ENCODE results near the gene PARVB.

Gene PARVB

DNA sequence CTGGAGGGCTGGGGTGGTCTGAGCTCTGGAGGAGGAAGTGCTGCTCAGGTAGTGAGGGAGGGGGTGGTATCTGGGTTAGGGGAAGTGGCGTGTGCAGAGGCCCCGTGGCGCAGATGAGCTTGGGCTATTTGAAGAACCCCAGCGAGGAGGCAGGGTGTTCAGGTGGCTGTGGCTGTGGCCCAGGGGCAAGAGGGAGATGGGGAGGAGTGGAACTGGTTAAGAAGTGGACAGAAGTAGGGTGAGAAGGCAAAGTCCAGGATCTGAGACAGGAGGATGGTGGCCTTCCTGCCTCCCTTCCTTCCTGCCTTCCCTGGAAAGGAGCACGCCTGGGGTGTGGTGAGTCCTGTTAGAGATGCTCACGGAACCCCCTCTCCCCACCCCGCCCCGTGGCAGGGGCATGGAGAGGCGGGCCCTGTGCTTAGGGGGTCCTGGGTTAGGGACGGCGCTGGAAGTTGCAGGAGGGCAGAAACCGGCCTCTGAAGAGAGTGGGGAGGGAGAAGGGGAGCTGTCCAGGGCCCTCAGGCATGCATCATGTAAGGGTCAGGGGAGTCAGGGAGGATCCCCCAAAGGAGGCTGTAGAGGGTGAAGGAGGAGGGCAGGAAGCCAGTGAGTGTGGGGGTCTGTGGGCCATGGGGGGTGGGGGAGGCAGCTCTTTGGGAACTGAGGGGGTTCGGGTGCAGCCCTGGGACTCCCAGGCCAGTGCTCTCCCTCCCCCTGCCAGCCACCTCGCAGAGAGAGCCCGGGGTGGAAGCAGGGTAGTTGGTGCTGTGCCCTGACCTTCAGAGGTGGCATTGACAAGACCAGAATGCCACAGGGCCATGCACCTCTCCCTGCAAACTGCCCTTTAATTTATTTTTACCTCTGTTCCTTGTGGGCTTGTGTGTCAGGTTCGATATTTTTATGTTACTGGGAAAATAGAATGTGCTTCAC is 92.9 kb downstream of the PARVB start:
- in situ Hi-C loops (cut with HindIII; ENCODE audit: low sequenced_read_pairs), result no loop called here
- no peak for DNase-seq (ENCODE audit: low read depth, low spot score)
- TF ChIP-seq CTCF (IDR thresholded peaks at IDR 0.05; ENCODE audit: low read depth, low read length), result no peak
- H3K4me3 ChIP-seq (ENCODE audit: low read depth, low read length), result no peak overlapping the region

DNA sequence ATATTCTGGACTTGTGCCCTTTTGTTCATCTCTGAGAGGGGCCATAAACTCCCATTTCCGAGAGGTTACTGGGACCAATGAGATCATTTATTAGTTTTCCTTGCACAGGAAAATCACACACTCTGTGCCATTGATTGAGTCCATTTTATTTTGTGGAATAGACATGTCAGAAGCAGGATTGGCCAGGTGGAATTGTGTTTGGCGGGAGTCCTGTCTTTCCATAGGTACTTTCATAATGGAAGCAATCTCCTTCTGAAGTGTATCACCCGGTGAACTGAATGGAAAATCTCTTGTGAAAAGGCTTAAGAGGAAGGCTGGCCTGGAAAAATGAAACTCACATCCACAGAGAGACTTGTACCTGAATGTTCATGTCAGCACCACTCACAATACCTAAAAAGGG is 93.6 kb downstream of the PARVB start:
- no peak for DNase-seq (ENCODE audit: low read depth, low spot score)
- TF ChIP-seq CTCF (IDR thresholded peaks at IDR 0.05; ENCODE audit: low read depth, low read length), result no peak
- in situ Hi-C loops (cut with HindIII; ENCODE audit: low sequenced_read_pairs), result no loop called here
- no peak overlapping the region for H3K4me3 ChIP-seq (ENCODE audit: low read depth, low read length)

DNA sequence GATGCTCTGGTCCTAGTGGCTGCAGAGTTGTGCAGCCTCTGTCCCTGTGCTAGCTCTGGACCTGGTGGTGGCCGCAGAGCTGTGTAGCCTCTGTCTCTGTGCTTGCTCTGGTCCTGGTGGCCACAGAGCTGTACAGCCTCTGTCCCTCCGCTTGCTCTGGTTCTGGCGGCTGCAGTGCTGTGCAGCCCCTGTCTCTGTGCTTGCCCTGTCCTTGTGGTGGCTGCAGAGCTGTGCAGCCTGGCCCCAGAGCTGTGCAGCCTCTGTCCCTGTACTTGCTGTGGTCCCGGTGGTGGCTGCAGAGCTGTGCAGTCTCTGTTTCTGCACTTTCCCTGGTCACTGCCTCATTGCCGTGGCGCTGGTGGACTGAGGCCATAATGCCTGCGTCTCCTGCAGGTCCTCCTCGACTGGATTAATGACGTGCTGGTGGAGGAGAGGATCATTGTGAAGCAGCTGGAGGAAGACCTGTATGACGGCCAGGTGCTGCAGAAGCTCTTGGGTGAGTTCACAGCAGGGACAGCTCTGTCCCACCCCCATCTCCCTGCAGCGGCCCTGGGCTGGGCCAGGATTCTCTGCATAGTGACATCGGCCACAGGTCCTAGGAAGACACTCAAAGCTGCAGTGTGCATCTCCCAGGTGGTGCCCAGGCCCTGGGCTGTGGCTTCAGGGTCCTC is 94.7 kb downstream of the PARVB start:
- no peak overlapping the region for H3K4me3 ChIP-seq (ENCODE audit: low read depth, low read length)
- no peak for DNase-seq (ENCODE audit: low read depth, low spot score)
- in situ Hi-C loops (cut with HindIII; ENCODE audit: low sequenced_read_pairs), result no loop called here
- TF ChIP-seq CTCF (IDR thresholded peaks at IDR 0.05; ENCODE audit: low read depth, low read length), result no peak

- no peak for DNase-seq (ENCODE audit: low read depth, low spot score)
- in situ Hi-C loops (cut with HindIII; ENCODE audit: low sequenced_read_pairs), result no loop called here
- TF ChIP-seq CTCF (IDR thresholded peaks at IDR 0.05; ENCODE audit: low read depth, low read length), result no peak
- no peak overlapping the region for H3K4me3 ChIP-seq (ENCODE audit: low read depth, low read length)
Observed at GRCh38 chr22:44119669-44120313, 95.7 kb downstream of the PARVB start.

DNA sequence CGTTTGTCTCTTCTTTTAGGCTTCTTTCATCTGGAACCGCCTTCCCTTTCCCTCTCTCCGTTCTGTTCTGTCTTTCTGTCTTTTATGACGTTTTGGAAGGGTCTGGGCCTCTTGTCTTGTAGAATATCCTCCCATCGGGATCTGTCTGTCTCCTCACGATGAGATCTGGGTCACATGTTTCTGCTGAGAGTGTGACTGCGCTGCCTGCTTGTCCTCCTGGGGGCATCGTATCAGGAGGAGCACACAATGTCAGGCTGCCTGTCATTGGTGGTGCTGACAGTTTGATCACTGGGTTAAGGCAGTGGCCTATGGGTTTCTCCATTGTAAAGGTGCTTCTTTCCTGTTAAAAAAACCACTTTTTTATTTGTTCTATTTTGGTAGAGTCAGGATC is 96.2 kb downstream of the PARVB start:
- H3K4me3 ChIP-seq (ENCODE audit: low read depth, low read length), result no peak overlapping the region
- in situ Hi-C loops (cut with HindIII; ENCODE audit: low sequenced_read_pairs), result no loop called here
- no peak for DNase-seq (ENCODE audit: low read depth, low spot score)
- TF ChIP-seq CTCF (IDR thresholded peaks at IDR 0.05; ENCODE audit: low read depth, low read length), result no peak

GRCh38 chr22:44125421-44125820 is 101.3 kb downstream of the PARVB start:
- no peak for TF ChIP-seq CTCF (IDR thresholded peaks at IDR 0.05; ENCODE audit: low read depth, low read length)
- H3K4me3 ChIP-seq (ENCODE audit: low read depth, low read length), result no peak overlapping the region
- in situ Hi-C loops (cut with HindIII; ENCODE audit: low sequenced_read_pairs), result no loop called here
- DNase-seq (ENCODE audit: low read depth, low spot score), result no peak

Measured in astrocyte of the spinal cord (primary cell).